NB4 (cell line): ENCODE data around the gene CDH8.

ENCODE experiments used
- POLR2A ChIP-seq: IDR thresholded peaks from 2 replicates; pipeline ENCODE4 v1.6.1; 2011; ENCODE audit warnings: mild to moderate bottlenecking; ENCODE audit not compliant: insufficient read length; ENCODE audit errors: extremely low read depth
- TF ChIP-seq, protein P1 (sequence below): IDR thresholded peaks from one replicate; pipeline ENCODE4 v1.5.1; 2012; ENCODE audit warnings: low read depth, low read length

- TF ChIP-seq, protein P1, sequence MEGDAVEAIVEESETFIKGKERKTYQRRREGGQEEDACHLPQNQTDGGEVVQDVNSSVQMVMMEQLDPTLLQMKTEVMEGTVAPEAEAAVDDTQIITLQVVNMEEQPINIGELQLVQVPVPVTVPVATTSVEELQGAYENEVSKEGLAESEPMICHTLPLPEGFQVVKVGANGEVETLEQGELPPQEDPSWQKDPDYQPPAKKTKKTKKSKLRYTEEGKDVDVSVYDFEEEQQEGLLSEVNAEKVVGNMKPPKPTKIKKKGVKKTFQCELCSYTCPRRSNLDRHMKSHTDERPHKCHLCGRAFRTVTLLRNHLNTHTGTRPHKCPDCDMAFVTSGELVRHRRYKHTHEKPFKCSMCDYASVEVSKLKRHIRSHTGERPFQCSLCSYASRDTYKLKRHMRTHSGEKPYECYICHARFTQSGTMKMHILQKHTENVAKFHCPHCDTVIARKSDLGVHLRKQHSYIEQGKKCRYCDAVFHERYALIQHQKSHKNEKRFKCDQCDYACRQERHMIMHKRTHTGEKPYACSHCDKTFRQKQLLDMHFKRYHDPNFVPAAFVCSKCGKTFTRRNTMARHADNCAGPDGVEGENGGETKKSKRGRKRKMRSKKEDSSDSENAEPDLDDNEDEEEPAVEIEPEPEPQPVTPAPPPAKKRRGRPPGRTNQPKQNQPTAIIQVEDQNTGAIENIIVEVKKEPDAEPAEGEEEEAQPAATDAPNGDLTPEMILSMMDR, result no peak
- TF ChIP-seq POLR2A, result no peak
Measured at GRCh38 chr16:61892531-61892930, 143.7 kb downstream of the CDH8 start.
